HG02588 (cell line): ENCODE measurements around the gene COMMD7.
"Not testable (repeated sequence)": the region's sequence is repeated elsewhere in the genome, so short reads cannot be mapped to it uniquely, and the experiment has no call there.

Source experiments
- ATAC-seq: cut with Tn5 transposase; IDR thresholded peaks from one replicate; pipeline ENCODE4 v1.9.1; 2021; ENCODE audit warnings: mild to moderate bottlenecking, moderate library complexity; ENCODE audit not compliant: unreplicated experiment

The COMMD7 gene

DNA sequence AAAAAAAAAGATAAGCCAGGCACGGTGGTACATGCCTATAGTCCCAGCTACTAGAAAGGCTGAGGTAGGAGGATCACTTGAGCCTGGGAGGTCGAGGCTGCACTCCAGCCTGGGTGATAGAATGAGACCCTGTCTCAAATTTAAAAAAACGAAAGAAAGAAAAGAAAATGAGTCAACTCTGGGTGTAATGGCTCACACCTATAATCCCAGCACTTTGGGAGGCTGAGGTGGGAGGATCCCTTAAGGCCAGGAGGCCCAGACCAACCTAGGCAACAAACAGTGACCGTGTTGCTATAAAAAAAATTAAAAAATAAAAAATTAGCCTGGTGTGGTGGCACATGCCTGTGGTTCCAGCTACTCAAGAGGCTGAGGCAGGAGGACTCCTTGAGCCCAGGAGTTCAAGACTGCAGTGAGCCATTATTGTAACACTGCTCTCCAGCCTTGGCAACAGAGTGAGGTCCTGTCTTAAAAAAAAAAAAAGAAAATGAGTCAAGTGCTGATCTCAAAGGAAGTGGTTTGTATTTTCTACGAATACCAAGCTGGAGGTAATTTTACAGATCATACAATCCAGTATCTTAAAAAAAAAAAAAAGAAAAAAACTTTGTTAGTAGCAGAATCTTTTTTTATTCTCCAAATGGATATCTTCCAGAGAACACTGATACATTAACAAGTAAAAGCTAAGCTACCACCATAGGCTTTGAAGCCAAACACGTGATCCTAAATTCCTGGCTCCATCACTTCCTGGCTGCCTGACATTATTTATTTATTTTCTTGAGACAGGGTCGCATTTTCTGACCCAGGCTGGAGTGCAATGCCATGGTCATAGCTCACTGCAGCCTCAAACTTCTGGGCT is 5.7 kb downstream of the COMMD7 start:
- ATAC-seq: no peak

DNA sequence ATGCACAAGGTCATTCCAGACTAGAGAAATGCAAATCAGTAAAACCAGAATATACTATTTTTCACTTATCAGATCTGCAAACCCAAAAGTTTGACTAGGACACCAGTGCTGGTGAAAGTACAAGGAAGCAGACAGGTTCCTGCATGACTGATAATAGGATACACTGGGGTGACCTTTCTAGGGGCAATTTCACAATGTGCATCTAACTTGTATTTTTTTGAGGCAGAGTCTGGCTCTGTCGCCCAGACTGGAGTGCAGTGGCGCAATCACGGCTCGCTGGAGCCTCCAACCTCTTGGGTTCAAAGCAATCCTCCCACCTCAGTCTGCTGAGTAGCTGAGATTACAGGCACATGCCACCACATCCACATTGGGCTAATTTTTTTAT is 11.4 kb downstream of the COMMD7 start:
- ATAC-seq: no peak

DNA sequence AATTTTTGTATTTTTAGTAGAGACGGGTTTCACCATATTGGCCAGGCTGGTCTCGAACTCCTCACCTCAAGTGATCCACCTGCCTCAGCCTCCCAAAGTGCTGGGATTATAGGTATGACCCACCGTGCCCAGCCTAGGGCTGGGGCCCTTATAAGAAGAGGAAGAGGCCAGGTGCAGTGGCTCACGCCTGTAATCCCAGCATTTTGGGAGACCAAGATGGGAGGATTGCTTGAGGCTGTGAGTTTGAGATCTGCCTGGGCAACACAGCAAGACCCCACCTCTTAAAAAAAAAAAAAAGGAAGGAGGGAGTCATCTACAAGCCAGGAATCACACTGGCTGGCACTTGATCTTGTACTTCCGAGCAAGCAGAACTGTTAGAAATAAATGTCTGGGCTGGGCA is 13.9 kb downstream of the COMMD7 start:
- ATAC-seq: not testable (repeated sequence)

DNA sequence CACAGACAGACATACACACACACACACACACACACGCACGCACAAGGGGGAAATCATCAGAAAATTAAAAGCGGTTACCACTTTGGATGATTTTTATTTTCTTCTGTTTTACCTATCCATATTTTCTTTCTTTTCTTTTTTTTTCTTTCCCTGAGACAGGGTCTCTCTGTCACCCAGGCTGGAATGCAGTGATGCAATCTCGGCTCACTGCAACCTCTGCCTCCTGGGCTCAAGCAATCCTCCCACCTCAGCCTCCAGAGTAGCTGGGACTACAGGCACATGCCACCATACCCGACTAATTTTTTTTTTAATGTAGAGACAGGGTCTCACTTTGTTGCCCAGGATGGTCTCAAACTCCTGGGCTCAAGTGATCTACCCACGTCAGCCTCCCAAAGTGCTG is 14.8 kb downstream of the COMMD7 start:
- not testable (repeated sequence) for ATAC-seq

DNA sequence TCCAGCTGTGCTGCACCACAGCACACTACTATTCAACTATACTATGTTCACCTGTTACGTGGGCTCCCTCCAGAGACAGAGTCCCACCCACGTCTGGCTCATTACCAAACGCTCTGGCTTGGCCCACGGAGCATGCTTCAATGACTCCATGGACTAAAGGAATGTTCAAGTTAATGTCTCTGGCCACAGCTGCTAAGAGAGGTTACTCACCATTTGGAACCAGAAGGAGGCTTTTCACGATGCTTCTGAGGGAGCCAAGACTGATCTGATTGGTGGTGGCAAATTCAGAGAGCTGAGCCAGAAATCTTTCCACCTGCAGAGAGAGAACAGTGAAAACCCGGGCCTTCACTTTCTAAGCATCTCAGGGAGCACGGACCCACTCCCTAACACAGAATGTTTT is 15.6 kb downstream of the COMMD7 start:
- ATAC-seq: no peak

DNA sequence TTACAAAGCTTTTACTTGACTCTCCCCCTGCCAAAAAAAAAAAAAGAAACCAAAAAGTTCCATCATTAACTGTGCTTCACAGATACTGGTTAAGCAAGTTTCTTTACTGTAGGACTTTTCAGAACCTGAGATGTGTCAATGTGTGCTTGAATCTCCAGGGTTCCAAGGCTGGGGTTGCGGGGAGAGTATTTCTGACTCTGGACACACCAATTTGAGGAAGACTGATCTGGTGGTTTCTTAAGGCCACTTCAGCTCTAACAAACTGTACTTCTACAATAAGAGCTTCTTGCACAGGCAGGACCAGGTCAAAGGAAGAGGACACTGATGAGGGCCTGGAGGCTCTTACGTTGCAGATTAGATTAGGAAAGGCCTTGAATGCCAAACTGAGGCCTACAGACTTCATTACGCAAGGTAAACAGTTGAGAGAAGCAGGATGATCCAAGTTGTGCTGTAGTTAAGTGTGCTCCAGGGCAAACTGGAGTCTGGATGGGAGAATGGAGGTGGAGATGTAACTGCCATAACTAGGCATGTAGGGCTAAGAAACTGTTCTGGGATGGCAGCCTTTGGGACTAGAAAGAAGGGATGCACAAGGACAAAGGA is 24.4 kb downstream of the COMMD7 start:
- no peak for ATAC-seq

DNA sequence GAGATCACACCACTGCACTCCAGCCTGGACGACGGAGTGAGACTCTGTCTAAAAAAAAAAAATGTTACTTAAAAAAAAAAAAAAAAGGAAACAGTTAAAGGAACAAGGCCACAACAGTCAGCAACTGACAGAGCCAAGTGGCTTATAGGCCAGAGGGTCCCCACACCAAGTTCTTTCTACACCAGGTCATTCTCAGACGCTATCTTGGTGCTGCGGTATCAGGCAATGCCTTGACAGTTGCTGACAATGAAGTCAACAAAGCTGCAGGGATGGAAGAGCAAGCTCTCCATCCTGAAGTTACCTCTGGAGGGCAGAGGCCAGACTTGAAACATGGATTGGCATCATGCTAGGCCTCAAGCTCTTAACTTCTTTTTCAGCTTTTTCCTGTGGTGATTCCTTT is 31.9 kb downstream of the COMMD7 start:
- ATAC-seq: no peak

DNA sequence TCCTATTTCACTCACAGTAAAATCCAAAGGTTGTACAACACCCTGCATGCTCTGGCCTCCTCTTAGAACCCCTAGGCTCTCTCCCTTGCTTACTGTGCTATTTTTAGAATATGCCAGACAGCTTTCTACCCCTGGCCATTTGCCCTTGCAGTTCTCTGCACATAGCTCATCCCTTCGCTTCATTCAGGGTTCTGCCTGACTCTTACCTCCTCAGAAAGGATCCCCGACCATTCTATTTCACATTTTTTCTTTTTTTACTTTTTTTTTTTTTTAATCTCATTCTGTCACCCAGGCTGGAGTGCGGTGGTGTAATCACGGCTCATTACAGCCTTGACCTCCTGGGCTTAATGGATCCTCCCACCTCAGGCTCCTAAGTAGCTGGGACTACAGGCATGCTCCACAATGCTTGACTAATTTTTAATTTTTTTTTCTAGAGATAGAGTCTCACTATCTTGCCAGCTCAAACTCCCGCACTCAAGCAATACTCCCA is 33.6 kb downstream of the COMMD7 start:
- no peak for ATAC-seq

DNA sequence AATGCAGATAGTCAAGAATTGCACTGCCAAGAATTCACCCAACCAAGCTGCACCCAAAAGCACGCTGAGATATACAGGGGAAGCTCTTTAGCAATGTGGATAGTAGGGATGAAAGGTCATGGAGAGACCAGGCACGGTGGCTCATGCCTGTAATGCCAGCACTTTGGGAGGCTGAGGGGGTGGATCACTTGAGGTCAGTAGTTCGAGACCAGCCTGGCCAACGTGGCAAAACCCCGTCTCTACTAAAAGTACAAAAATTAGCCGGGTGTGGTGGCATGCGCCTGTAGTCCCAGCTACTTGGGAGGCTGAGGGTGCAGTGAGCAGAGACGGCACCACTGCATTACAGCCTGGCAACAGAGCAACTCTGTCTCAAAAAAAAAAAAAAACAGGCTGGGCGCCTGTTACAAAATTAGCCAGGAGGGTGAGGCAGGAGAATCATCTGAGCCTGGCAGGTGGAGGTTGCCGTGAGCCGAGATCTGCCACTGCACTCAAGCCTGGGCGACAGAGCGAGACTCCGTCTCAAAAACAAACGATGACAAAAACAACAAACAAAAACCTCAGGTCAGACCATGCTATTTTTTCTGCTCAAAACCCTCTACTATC is 34.1 kb downstream of the COMMD7 start:
- not testable (repeated sequence) for ATAC-seq

DNA sequence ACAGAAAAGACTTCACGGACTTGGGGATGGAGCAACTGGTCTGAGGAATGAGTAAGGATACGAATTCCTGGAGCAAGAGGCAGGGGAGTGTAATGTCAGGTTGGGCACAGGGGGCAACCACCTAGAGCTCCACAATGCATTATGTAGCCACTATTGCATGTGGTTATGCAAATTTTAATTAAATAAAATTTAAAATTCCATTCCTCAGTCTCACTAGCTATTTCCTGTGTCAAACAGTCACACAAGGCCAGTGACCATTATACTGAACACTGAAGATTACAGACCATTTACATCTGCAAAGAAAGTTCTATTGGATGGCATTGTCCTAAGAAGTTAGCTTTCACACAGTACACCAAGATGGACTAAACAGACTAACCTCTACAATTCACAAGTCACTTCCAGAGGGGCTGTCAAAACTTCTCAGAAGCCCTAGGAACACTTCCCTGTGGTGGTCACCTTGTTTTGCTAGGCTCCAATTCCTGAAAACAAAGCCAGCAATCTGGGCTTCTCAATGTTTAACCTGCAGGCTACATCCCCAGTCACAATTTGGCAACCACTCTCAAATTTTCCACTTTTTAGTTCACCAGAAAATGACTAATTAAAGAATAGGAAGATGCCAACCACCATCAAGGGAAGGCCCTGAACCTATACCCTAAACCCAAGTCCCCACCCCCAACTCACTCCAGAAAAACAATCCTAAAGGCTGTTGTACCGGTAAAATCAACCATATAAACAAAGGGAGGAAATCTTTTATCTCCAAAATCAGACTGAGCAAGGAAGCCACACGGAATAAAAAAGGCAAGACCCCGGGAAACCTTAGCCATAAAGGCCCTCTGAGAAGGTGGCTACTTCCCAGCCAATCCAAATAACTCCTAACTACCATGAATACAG is 35.3 kb downstream of the COMMD7 start:
- ATAC-seq: no peak

DNA sequence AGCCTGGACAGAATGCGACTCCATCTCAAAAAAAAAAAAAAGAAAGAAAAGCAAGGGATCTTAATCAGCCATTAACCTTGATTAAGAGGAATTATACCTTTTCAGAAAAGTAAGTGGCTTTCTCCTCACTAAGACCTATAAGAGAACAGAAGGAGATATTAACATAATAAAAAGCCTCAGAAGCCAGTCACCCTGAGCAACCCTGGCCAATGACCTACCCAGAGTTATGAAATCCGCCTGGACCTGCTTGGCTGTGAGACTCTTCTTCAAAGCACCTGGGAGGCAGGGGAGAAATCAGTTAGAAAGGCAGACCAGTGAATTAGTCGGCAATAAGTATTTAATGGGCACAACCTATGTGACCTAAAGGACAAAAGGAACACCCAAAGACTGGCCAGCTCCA is 36.8 kb downstream of the COMMD7 start:
- no peak for ATAC-seq

DNA sequence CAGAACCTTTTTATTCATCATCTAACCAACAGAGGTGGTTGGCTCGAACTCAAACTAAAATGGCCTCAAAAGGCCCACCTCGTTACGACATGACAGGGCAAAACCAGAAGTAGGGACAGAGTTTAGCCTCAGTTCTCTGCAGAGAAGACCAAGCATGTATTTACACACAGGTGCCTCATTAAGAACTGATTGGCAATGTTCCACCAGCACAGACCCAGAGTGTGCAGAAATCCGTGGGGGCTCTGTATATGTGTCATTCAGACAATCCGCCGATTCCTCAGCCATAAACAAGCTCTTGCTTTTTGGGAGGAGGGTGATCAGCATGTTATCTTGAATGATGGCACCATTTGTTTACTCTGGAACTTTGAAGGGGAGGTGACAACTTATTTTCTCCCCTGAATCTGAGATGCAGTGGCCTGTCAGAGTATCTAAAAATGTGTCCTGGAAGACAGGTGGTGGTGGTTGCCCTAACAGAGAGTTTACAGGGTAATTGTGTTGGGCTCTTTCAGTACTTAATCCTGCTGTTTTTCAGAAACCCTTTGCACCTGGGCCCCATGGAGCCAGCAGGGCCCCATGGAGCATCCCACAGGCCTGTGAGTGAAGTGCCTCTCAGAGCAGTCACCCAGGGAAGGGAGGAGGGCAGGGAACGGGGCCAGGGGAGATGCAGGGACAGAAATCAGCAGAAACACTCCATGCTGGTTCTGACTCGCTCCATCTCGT is 40.4 kb downstream of the COMMD7 start:
- ATAC-seq: no peak

DNA sequence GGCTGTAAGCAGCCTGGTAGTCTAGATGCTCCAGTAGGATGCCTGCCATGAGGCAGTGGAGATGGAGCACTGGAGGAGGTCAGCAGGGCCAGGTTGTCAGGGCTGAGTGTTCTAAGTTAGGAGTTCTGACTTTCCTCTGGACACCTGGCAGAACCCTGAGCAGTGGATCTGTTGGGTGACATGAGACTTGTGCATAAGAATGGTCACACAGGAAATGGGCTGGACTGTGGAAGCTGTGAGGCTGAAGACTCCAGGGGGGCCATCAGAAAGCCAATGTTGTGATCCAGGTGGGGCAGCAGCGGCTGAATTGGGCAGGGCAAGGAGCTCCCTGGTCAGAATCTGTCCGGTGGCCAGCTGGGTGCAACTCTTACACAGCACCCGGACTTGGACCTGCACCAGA is 45.7 kb downstream of the COMMD7 start:
- ATAC-seq: no peak

DNA sequence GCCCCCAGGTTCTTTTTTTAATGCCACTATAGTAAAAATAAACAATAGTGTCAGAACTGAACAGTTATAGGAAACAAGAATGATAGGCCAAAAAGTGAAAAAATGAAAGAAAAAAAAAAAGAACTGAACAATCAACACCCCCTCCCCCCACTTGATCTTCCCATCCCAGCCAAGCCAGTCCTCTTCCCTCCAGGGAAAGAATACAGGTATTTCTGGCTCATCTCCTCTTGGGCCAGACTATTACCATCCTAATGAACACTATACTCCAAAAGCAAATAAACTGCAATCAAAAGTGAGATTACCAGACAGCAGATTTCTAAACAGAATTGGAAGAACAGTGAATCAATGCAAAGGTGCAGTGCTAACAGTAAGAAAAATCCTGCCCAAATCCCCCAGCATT is 48.2 kb downstream of the COMMD7 start:
- ATAC-seq: no peak

DNA sequence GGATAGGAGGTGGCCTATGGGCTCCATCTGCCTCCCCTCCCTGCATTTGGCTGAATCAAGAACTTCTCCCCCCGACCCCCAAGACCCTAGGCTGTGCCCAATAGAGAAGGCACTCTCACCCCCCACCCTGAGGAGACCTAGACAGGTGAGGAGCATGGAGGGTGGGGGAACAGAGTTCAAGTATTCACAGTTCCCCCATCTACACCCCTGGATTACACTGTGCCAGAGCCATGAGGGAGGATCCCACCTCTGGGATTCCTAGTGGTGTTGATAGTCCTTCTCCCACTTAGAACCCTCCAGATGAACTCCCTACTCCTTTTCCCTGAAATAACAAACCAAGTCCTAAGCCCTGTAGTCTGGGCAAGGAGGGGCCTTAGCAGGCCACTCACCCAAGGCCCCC is 54.3 kb downstream of the COMMD7 start:
- not testable (repeated sequence) for ATAC-seq

DNA sequence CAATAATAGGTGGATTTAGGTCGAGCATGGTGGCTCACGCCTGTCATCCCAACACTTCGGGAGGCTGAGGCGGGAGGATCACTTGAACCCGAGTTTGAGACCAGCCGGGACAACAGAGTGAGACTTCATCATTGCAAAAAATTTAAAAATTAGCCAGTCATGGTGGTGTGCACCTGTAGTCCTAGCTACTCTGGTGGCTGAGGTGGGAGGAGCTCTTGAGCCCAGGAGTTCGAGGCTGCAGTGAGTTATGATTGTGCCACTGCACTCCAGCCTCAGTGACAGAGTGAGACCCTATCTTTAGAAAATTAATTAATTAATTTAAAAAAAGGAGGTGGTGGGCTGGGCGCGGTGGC is 56.1 kb downstream of the COMMD7 start:
- ATAC-seq: no peak

DNA sequence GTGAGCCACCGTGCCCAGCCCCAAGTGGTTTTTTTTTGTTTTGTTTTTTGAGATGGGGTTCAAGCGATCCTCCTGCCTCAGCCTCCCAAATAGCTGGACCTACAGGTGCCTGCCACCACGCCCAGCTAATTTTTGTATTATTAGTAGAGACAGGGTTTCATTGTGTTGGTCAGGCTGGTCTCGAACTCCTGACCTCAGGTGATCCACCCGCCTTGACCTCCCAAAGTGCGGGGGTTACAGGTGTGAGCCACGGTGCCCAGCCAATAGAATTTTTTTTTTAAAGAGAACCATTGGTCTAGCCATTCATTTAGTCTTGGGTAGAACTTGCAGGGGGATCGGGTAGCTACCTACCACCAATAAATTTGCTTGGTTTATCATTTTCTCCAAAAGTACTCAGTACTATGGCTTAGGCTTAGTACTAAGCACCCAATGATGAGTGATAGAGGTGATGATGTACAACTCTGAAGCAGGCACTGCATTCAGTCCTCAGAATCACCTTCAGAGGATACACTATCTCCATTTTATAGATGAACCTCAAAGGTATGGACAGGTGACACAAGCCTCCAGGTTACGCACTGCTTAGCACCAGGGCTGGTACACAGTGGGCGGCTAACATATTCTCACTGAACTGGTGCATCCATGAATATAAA is 56.6 kb downstream of the COMMD7 start:
- ATAC-seq: no peak

DNA sequence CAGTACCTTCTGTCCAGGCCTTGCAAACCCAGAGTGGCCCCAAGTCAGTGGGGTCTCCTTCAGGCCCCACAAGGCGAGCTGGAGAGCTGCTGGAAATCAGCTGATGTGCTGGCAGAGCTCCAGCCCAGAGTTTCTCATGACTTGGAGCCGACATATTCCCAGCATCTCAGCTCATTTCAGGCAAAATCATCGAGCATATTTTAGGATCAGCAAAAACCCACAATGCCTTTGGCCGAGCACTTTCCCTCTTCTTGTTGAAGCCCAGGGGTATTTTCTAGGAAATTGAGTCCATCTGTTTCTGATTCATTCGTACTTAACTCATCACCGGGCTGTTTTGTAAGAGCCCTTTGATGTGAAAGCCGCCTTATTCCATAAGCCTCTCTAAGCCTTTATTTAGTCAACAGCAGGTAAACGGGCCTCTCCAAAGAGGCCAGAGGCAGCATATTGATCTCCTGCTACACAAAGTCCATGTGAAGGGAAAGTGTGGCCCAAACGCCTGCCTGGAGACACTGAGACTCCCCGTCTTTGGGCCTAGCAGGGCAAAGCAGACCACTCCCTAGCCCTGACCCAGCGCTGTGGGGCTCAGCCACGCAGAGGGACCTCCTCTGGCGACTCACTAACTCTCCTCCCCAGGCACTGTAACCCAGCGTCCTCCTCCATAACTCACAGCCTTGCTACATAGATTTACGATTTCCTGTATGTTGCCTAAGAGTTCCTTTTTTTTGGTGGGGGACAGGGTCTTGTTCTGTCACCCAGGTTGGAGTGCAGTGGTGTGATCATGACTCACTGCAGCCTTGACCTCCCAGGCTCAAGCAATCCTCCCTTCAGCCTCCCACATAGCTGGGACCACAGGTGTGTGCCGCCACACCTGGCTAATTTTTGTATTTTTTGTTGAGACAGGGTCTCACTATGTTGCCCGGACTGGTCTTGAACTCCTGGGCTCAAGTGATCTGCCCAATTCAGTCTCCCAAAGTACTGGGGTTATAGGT is 57.4 kb downstream of the COMMD7 start:
- no peak for ATAC-seq

DNA sequence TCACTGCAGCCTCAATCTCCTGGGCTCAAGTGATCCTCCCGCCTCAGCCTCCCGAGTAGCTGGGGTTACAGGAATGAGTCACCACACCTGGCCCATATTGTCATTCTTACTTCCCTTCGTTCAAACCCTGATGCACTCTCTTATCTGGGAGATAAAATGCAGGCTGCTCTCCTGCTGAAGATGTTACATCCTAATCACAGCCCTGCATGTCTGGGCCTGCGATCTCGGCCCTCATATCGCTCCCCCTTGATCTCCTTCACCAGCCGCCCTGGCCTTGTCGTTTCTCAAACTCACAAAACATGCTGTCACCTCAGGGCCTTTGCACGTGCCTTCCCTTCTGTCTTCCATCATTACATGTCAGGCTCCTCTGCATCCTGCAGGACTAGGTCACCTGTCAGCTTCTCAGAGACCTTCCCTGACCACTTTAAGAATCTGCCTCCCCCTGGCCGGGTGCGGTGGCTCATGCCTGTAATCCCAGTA is 60.7 kb downstream of the COMMD7 start:
- no peak for ATAC-seq
